ENCODE data around the gene RCC1. TPM values are rescaled to one million over a fixed set of nuclear protein-coding genes. Genes with fewer than 3 reads are reported as not detected.
"Not testable (repeated sequence)": the region's sequence is repeated elsewhere in the genome, so short reads cannot be mapped to it uniquely, and the experiment has no call there.

Gene RCC1
- total RNA-seq, 1 donor from 2014 or later, result 23.7 TPM

DNA sequence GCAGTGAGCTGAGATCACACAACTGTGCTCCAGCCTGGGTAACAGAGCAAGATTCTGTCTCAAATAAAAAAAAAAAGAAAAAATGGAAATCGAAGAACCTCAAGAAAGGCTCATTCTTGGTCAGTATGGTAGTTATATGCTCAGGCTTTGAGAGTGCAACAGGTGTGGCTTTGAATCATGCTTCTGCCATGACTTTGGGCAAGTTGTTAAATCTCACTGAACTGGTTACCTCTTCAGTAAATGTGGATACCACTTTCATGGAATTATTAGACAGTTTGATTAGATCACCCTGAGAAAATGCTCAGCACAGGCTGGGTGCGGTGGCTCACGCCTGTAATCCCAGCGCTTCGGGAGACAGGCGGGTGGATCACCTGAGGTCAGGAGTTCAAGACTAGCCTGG is 59.9 kb downstream of the RCC1 start:
- Mint-ChIP-seq H3K4me1 (ENCODE audit: low read depth, unreplicated experiment) (no peaks in the 10 kb centered on the region), H3K27me3 (ENCODE audit: low read depth, unreplicated experiment) (no peaks in the 10 kb centered on the region), H3K9me3 (ENCODE audit: unreplicated experiment) (no peaks in the 10 kb centered on the region), H3K36me3 (ENCODE audit: low read depth, unreplicated experiment) (peaks cover 15% of the 10 kb centered on the region), H3K27ac (ENCODE audit: unreplicated experiment) (no peak overlapping the region), H3K4me3 (ENCODE audit: unreplicated experiment) (no peak overlapping the region)
- H3K9me3 ChIP-seq (ENCODE audit: insufficient read depth, low read depth, low read length), result no peaks in the 10 kb centered on the region
- no peak overlapping the region for H3K4me3 ChIP-seq (ENCODE audit: insufficient read depth, low read depth, low read length)
- H3K4me2 ChIP-seq (ENCODE audit: low read length), result no peak overlapping the region
- H2AFZ ChIP-seq (ENCODE audit: low read depth, low read length), result no peak overlapping the region
- DNase-seq (ENCODE audit: low read depth) (no peak), FAIRE-seq (no peak)
- no peak for TF ChIP-seq EZH2 (IDR thresholded peaks at IDR 0.05; ENCODE audit: insufficient read depth, low read length)
- TF ChIP-seq, protein P1, sequence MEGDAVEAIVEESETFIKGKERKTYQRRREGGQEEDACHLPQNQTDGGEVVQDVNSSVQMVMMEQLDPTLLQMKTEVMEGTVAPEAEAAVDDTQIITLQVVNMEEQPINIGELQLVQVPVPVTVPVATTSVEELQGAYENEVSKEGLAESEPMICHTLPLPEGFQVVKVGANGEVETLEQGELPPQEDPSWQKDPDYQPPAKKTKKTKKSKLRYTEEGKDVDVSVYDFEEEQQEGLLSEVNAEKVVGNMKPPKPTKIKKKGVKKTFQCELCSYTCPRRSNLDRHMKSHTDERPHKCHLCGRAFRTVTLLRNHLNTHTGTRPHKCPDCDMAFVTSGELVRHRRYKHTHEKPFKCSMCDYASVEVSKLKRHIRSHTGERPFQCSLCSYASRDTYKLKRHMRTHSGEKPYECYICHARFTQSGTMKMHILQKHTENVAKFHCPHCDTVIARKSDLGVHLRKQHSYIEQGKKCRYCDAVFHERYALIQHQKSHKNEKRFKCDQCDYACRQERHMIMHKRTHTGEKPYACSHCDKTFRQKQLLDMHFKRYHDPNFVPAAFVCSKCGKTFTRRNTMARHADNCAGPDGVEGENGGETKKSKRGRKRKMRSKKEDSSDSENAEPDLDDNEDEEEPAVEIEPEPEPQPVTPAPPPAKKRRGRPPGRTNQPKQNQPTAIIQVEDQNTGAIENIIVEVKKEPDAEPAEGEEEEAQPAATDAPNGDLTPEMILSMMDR (IDR thresholded peaks at IDR 0.05; ENCODE audit: insufficient read depth, low read depth, low read length), result no peak
- H3K79me2 ChIP-seq (ENCODE audit: insufficient read depth, low read length), result no peaks in the 10 kb centered on the region
- H3K36me3 ChIP-seq (ENCODE audit: insufficient read depth, low read length), result peaks cover 37% of the 10 kb centered on the region
- no peak overlapping the region for H3K9ac ChIP-seq (ENCODE audit: low read length)
- no peaks in the 10 kb centered on the region for H3K4me1 ChIP-seq (ENCODE audit: insufficient read depth, low read length)
- H4K20me1 ChIP-seq (ENCODE audit: insufficient read depth, low read length), result no peaks in the 10 kb centered on the region
- no peaks in the 10 kb centered on the region for H3K27me3 ChIP-seq (ENCODE audit: insufficient read depth, low read length)
- no peak overlapping the region for H3K27ac ChIP-seq (ENCODE audit: low read depth, low read length)

GRCh38 chr1:28566931-28567330 is 61.1 kb downstream of the RCC1 start:
- no peak overlapping the region for H2AFZ ChIP-seq (ENCODE audit: low read depth, low read length)
- H3K4me1 ChIP-seq (ENCODE audit: insufficient read depth, low read length), result no peaks in the 10 kb centered on the region
- H3K27me3 Mint-ChIP-seq (ENCODE audit: low read depth, unreplicated experiment), result no peaks in the 10 kb centered on the region
- no peak overlapping the region for H3K4me3 ChIP-seq (ENCODE audit: insufficient read depth, low read depth, low read length)
- H3K4me1 Mint-ChIP-seq (ENCODE audit: low read depth, unreplicated experiment), result no peaks in the 10 kb centered on the region
- no peaks in the 10 kb centered on the region for H4K20me1 ChIP-seq (ENCODE audit: insufficient read depth, low read length)
- FAIRE-seq, result no peak
- H3K36me3 Mint-ChIP-seq (ENCODE audit: low read depth, unreplicated experiment), result peaks cover 20% of the 10 kb centered on the region
- no peaks in the 10 kb centered on the region for H3K27me3 ChIP-seq (ENCODE audit: insufficient read depth, low read length)
- H3K9ac ChIP-seq (ENCODE audit: low read length), result no peak overlapping the region
- no peak for DNase-seq (ENCODE audit: low read depth)
- H3K9me3 Mint-ChIP-seq (ENCODE audit: unreplicated experiment), result no peaks in the 10 kb centered on the region
- H3K4me3 Mint-ChIP-seq (ENCODE audit: unreplicated experiment), result no peak overlapping the region
- no peak overlapping the region for H3K27ac Mint-ChIP-seq (ENCODE audit: unreplicated experiment)
- peaks cover 27% of the 10 kb centered on the region for H3K36me3 ChIP-seq (ENCODE audit: insufficient read depth, low read length)
- no peak overlapping the region for H3K4me2 ChIP-seq (ENCODE audit: low read length)
- no peaks in the 10 kb centered on the region for H3K79me2 ChIP-seq (ENCODE audit: insufficient read depth, low read length)
- H3K27ac ChIP-seq (ENCODE audit: low read depth, low read length), result no peak overlapping the region
- no peaks in the 10 kb centered on the region for H3K9me3 ChIP-seq (ENCODE audit: insufficient read depth, low read depth, low read length)
- TF ChIP-seq EZH2 (IDR thresholded peaks at IDR 0.05; ENCODE audit: insufficient read depth, low read length), result no peak
- TF ChIP-seq, protein P1 (IDR thresholded peaks at IDR 0.05; ENCODE audit: insufficient read depth, low read depth, low read length), result no peak

GRCh38 chr1:28571911-28572310 is 66.1 kb downstream of the RCC1 start:
- no peak overlapping the region for H2AFZ ChIP-seq (ENCODE audit: low read depth, low read length)
- no peaks in the 10 kb centered on the region for H3K9me3 ChIP-seq (ENCODE audit: insufficient read depth, low read depth, low read length)
- H3K27ac Mint-ChIP-seq (ENCODE audit: unreplicated experiment), result no peak overlapping the region
- H3K79me2 ChIP-seq (ENCODE audit: insufficient read depth, low read length), result no peaks in the 10 kb centered on the region
- H3K4me3 Mint-ChIP-seq (ENCODE audit: unreplicated experiment), result no peak overlapping the region
- no peak overlapping the region for H3K27ac ChIP-seq (ENCODE audit: low read depth, low read length)
- no peaks in the 10 kb centered on the region for H3K27me3 Mint-ChIP-seq (ENCODE audit: low read depth, unreplicated experiment)
- H3K4me3 ChIP-seq (ENCODE audit: insufficient read depth, low read depth, low read length), result no peak overlapping the region
- FAIRE-seq (no peak), DNase-seq (ENCODE audit: low read depth) (no peak)
- no peaks in the 10 kb centered on the region for H3K4me1 ChIP-seq (ENCODE audit: insufficient read depth, low read length)
- H3K36me3 Mint-ChIP-seq (ENCODE audit: low read depth, unreplicated experiment), result peaks cover 15% of the 10 kb centered on the region
- no peak for TF ChIP-seq EZH2 (IDR thresholded peaks at IDR 0.05; ENCODE audit: insufficient read depth, low read length)
- H3K4me2 ChIP-seq (ENCODE audit: low read length), result no peak overlapping the region
- peaks cover 1% of the 10 kb centered on the region for H4K20me1 ChIP-seq (ENCODE audit: insufficient read depth, low read length)
- no peaks in the 10 kb centered on the region for H3K9me3 Mint-ChIP-seq (ENCODE audit: unreplicated experiment)
- peaks cover 17% of the 10 kb centered on the region for H3K36me3 ChIP-seq (ENCODE audit: insufficient read depth, low read length)
- no peak overlapping the region for H3K9ac ChIP-seq (ENCODE audit: low read length)
- no peaks in the 10 kb centered on the region for H3K27me3 ChIP-seq (ENCODE audit: insufficient read depth, low read length)
- no peaks in the 10 kb centered on the region for H3K4me1 Mint-ChIP-seq (ENCODE audit: low read depth, unreplicated experiment)

DNA sequence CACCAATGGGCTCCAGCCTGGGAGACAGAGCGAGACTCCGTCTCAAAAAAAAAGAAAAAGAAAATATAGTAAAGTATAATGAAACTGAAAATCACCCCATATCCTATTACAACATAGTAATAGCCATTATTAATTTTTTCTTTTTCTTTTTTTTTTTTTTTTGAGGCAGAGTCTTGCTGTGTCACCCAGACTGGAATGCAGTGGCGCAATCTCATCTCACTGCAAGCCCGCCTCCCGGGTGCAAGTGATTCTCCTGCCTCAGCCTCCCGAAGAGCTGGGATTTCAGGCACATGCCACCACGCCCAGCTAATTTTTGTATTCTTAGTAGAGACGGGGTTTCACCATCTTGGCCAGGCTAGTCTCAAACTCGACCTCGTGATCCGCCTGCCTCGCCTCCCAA is 67.0 kb downstream of the RCC1 start:
- not testable (repeated sequence) for H3K79me2 ChIP-seq (ENCODE audit: insufficient read depth, low read length); H3K9me3 ChIP-seq (ENCODE audit: insufficient read depth, low read depth, low read length); FAIRE-seq; H3K4me1 Mint-ChIP-seq (ENCODE audit: low read depth, unreplicated experiment); H3K4me2 ChIP-seq (ENCODE audit: low read length); H3K9ac ChIP-seq (ENCODE audit: low read length); H2AFZ ChIP-seq (ENCODE audit: low read depth, low read length); DNase-seq (ENCODE audit: low read depth); H3K27me3 Mint-ChIP-seq (ENCODE audit: low read depth, unreplicated experiment); H3K4me1 ChIP-seq (ENCODE audit: insufficient read depth, low read length); H3K9me3 Mint-ChIP-seq (ENCODE audit: unreplicated experiment); H3K4me3 Mint-ChIP-seq (ENCODE audit: unreplicated experiment); H3K27ac ChIP-seq (ENCODE audit: low read depth, low read length); H3K27ac Mint-ChIP-seq (ENCODE audit: unreplicated experiment); H3K4me3 ChIP-seq (ENCODE audit: insufficient read depth, low read depth, low read length); H3K27me3 ChIP-seq (ENCODE audit: insufficient read depth, low read length)
- Histone ChIP-seq H3K36me3 (ENCODE audit: insufficient read depth, low read length) (peaks cover 20% of the 10 kb centered on the region), H4K20me1 (ENCODE audit: insufficient read depth, low read length) (peaks cover 11% of the 10 kb centered on the region)
- H3K36me3 Mint-ChIP-seq (ENCODE audit: low read depth, unreplicated experiment), result peaks cover 16% of the 10 kb centered on the region
